Fibroblast of the aortic adventitia (primary cell): ENCODE measurements around the gene SBF2. TPM values are rescaled to one million over a fixed set of nuclear protein-coding genes. Genes with fewer than 3 reads are reported as not detected.
A peak's percentile ranks its signal among the peaks of the same experiment; 100 is the strongest.

ENCODE experiments used
- DNase-seq: peaks from one replicate; pipeline ENCODE4 v3.0.0-alpha.2; 2010; ENCODE audit warnings: low read depth
- H3K4me3 ChIP-seq: 2 replicates; pipeline ENCODE4 v1.5.1; 2011; ENCODE audit warnings: low read depth, mild to moderate bottlenecking, control low read depth, low read length, moderate library complexity
- CTCF ChIP-seq: IDR thresholded peaks from 2 replicates; pipeline ENCODE4 v1.5.1; 2011; ENCODE audit warnings: mild to moderate bottlenecking, low read length, control low read depth, inconsistent platforms; ENCODE audit not compliant: insufficient read depth
- total RNA-seq: library from RNA; depleted of rRNA; stranded (reverse); fragments of >200 nt; gene quantifications from 2 replicates; pipeline ENCODE4 v1.2.3, GENCODE V29; 2012; ENCODE audit warnings: low replicate concordance

Gene SBF2
- total RNA-seq, 1 donor = 65.3 TPM

- no peak overlapping the region for H3K4me3 ChIP-seq
- TF ChIP-seq CTCF = no peak
- peak; percentile 80 for DNase-seq
Measured at GRCh38 chr11:10328314-10329098, 34.5 kb upstream of the SBF2 start.

GRCh38 chr11:10327254-10327653, 33.2 kb upstream of the SBF2 start:
- peak; percentile 95 for DNase-seq
- no peak overlapping the region for H3K4me3 ChIP-seq
- TF ChIP-seq CTCF = no peak

DNA sequence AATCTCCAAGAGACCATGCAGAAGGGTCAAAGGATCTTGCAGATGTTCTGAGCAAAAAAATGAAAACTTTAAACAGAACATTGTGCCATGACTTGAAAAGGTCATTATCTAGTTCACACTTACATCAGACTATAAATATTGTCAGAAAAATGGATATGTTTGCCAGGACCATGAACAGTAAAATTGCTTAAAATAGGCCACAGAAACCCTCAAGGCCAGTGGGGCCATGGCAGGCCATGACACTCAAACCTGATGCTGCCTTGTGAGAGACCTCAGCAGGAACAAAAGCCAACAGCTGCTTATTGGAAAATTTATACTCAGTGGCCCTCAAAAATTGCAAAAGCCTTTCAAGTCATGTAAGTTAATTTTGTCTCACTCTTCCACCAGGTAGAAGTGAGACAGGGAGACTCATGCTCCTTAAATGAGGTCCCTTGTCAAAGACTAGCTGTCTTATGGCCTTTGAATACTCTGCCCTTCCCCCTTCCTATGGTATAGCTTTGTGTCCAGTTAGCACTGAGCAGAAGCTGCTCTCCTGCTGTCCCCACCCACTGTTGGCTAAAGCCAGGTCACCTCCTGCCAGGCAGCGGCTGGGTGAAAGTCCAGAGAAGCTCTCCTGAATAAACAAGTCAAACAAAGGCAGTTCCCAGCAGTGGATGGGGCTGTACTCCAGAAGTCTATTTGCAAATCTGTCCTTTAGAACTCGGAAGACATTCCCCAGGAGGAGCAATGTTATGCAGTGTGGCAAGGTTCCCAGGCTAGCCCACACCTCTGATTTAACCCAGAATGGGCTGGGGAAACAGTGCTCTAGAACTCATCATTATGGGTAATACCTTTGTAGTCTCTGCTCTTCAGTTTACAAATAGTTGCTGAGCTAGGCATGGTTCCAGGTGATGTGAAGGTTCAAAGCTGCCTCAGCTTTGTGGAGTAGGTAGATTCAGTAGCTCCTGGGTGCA, 32.3 kb upstream of the SBF2 start:
- no peak for TF ChIP-seq CTCF
- H3K4me3 ChIP-seq = no peak overlapping the region
- peak; percentile 90 for DNase-seq

- peak; percentile 97 for DNase-seq
- no peak for TF ChIP-seq CTCF
- H3K4me3 ChIP-seq = no peak overlapping the region
Measured at GRCh38 chr11:10325277-10326011, 31.4 kb upstream of the SBF2 start.

- no peak overlapping the region for H3K4me3 ChIP-seq
- TF ChIP-seq CTCF = no peak
- DNase-seq = no peak
Measured at GRCh38 chr11:10324474-10324873, 30.5 kb upstream of the SBF2 start.

DNA sequence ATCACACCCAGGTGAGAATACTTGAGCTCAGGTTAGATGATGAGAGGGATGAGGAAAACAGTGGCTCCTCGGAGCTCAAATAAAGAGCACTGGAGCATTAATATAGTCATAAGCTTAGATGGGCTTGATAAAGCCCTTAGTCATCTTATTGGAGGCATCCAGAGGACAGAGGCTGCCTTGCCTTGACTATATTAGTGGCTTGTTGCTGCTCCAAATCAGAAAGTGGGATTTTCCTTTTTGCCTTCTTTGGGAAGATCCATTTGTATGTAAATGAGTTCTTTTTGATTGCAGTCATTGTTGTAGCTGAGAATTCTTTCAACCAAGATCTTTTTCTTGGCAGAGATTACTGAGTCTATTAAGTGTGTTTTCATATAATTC, 29.8 kb upstream of the SBF2 start:
- DNase-seq = peak; percentile 79
- no peak overlapping the region for H3K4me3 ChIP-seq
- no peak for TF ChIP-seq CTCF
